GM18526 (cell line): ENCODE results near the gene CCDC61.

ENCODE experiments used
- POLR2A ChIP-seq: IDR thresholded peaks from 3 replicates; pipeline ENCODE4 v1.6.1; 2011; ENCODE audit not compliant: insufficient read length; ENCODE audit errors: extremely low read depth

Gene CCDC61

GRCh38 chr19:46042252-46042883 lies 47.1 kb downstream of the CCDC61 start:
- TF ChIP-seq POLR2A: no peak

GRCh38 chr19:46043519-46043918 lies 48.3 kb downstream of the CCDC61 start:
- no peak for TF ChIP-seq POLR2A

DNA sequence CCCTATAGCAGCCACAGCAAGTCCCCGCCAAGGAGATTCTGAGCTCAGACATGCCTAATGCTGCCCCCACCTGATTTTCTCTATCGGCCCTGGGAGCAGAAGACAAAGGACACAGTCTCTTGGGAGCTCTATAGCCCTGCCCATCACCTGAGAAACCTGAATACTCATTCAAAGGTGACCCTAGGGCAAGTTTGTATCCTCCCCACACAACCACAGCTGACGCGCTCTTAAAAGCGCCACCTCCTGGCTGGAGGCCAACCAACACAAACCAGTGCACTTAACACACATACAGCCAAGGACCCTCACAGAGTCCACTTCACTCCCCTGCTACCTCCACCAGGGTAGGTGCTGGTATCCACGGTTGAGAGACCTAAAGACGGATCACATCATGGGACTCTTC lies 54.3 kb downstream of the CCDC61 start:
- no peak for TF ChIP-seq POLR2A

GRCh38 chr19:46052896-46053295 lies 57.6 kb downstream of the CCDC61 start:
- TF ChIP-seq POLR2A: no peak

DNA sequence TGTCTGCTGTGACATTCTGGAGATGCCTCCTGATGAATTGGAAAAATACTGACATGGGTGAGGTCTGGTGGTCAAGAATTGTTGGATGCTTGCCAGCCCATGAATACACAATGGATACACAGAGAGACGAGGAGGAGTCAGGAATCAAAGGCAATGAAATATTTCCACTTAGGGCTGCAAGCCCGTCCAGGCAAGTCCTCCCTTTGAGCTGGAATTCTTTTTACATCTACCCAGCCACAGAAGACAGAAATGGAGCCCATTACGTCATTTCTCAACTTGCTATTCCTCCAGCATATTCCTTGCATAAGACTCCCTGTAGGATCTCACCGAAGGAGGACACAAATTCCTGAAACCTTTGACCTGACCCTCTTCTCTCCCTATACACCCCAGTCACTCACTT lies 61.3 kb downstream of the CCDC61 start:
- no peak for TF ChIP-seq POLR2A

DNA sequence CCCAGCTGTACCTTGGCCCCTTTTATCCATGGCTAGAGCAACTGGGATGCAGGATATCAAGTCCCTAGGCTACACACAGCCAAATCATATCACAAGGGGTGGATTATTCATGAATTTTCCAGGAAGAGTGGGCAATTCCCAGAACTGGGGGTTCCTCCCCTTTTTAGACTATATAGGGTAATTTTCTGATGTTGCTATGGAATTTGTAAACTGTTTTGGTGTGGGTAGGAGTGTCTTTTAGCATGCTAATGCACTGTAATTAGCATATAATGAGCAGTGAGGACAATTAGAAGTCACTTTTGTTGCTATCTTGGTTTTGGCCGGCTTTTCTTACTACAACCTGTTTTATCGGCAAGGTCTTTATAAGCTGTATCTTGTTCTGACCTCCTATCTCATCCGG lies 63.5 kb downstream of the CCDC61 start:
- no peak for TF ChIP-seq POLR2A

- TF ChIP-seq POLR2A: no peak
Observed at GRCh38 chr19:46060012-46060411, 64.7 kb downstream of the CCDC61 start.

DNA sequence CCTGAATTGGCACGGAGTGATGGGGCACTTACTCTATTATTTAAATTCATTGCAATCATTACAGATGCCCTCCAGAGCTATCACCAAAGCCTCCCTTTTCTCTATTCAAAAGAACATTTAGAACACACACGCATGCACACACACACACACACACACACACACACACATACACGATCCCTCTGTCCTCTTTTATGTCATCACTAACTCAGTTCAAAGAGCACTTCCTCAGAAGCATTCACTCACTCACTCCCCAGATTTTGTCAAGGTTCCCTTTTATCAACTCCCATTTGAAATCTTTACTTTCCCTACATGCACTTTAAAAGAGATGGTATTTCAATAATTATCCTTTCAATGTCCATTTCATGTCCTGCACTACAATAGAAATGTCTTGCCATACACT lies 67.9 kb downstream of the CCDC61 start:
- no peak for TF ChIP-seq POLR2A

GRCh38 chr19:46065486-46066071 lies 70.3 kb downstream of the CCDC61 start:
- TF ChIP-seq POLR2A: no peak

- TF ChIP-seq POLR2A: no peak
Observed at GRCh38 chr19:46066471-46066870, 71.2 kb downstream of the CCDC61 start.

DNA sequence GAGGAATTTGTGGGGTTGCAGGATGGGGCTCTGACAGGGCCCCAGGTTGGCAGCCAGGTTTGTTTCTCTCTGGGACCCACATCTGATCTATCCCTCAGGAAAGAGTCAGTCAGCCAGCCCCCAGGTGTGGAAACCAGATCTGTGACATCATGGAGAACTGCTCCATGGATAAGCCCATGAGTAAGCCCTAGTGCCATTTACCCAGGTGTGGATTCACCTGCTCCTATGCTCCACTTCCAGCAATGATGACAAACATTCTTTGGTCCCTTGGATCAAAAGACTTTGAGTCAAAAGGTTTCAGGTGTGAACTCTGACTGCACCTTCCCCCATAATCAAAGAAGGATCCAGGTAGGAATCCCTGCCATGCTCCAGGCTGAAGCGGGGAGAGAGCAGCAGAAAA lies 72.4 kb downstream of the CCDC61 start:
- TF ChIP-seq POLR2A: no peak
